Breast epithelium (tissue), 4 donors: ENCODE measurements around the gene ZNF385A. TPM values are rescaled to one million over a fixed set of nuclear protein-coding genes. Genes with fewer than 3 reads are reported as not detected.
A peak's percentile ranks its signal among the peaks of the same experiment; 100 is the strongest.

Source experiments
- DNase-seq, 2 donors: peaks; one replicate each; pipeline ENCODE4 v3.0.0-alpha.2; 2019; ENCODE audit warnings: low spot score in 2 of 2
- H3K27ac ChIP-seq, 2 donors: fragments of 200-600 bp; sonication (generic) in 1 of 2; one replicate each; pipeline ENCODE4 v1.5.1; 2016 to 2019; ENCODE audit warnings: mild to moderate bottlenecking in 1 of 2
- H3K27me3 ChIP-seq, 2 donors: fragments of 200-600 bp; sonication (generic) in 1 of 2; one replicate each; pipeline versions ENCODE4 v1.5.1 to v1.6.0; 2017 to 2019; ENCODE audit warnings: control low read depth in 1 of 2, mild to moderate bottlenecking in 1 of 2
- H3K36me3 ChIP-seq: fragments of 200-600 bp; one replicate; pipeline ENCODE4 v1.5.1; 2019
- H3K4me1 ChIP-seq, 2 donors: fragments of 200-600 bp; sonication (generic); one replicate each; pipeline ENCODE4 v1.5.1; 2016 to 2019; ENCODE audit warnings: control low read depth in 1 of 2
- H3K4me3 ChIP-seq, 3 donors: fragments of 200-600 bp; sonication (generic); 1 replicate in 2 of 3; 2 replicates in 1 of 3; pipeline ENCODE4 v1.5.1; 2016 to 2019; ENCODE audit warnings: mild to moderate bottlenecking in 3 of 3, moderate library complexity in 2 of 3
- H3K9me3 ChIP-seq, 2 donors: fragments of 200-600 bp; sonication (generic) in 1 of 2; one replicate each; pipeline ENCODE4 v1.5.1; 2016 to 2019; ENCODE audit warnings: control low read depth in 1 of 2
- POLR2A ChIP-seq: fragments of 450-650 bp; IDR thresholded peaks from one replicate; pipeline ENCODE4 v1.6.1; 2016; ENCODE audit warnings: antibody characterized with exemption, mild to moderate bottlenecking, moderate library complexity
- POLR2AphosphoS5 ChIP-seq, 3 donors: sonication (generic); formaldehyde crosslinking; IDR thresholded peaks; one replicate each; pipeline ENCODE4 v1.6.1; 2017; ENCODE audit warnings: antibody characterized with exemption in 3 of 3
- intact Hi-C: fragments of 100-400 bp; cut with DNase I; formaldehyde crosslinking; loops from one replicate; pipeline ENCODE4 v1.15.1; 2023; ENCODE audit warnings: low total_unique reads
- total RNA-seq, 3 donors: library from RNA; depleted of rRNA; stranded (reverse); fragments of >200 nt; gene quantifications; one replicate each; pipeline ENCODE4 v1.1.0, GENCODE V29; 2016
- TF ChIP-seq, protein P1 (sequence below), 3 donors: fragments of 450-650 bp; IDR thresholded peaks; one replicate each; pipeline ENCODE4 v1.5.1; 2016 to 2017; ENCODE audit warnings: antibody characterized with exemption in 3 of 3, mild to moderate bottlenecking in 3 of 3, moderate library complexity in 3 of 3

Gene ZNF385A
- total RNA-seq, 3 donors from 2014 or later = 8.9 to 18.4 (median 10.5) TPM

DNA sequence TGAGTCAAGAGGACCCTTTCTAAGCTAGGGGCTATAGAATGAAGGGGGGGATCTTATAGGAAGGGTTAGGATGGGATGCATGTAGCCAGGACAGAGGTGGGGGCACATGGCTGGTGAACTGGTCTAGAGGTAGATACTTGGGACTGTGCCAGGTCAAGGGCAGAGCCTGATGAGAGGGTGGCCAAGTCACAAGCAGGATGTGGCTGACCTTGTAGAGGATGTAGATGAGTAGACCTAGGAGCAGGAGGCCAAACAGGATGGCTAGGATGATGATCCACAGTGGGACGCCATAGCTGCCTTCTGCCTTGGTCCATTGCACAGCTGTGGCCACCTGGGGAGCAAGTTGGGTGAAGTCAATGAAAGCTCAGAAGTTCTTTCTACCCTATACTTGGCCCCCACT, 12.6 kb upstream of the ZNF385A start:
- intact Hi-C loops = no loop called here
- DNase-seq = no peak
- no peaks in the 10 kb centered on the region for H3K36me3 ChIP-seq
- no peaks in the 10 kb centered on the region for H3K4me1 ChIP-seq
- no peaks in the 10 kb centered on the region for H3K27me3 ChIP-seq
- no peak overlapping the region for H3K27ac ChIP-seq
- H3K4me3 ChIP-seq = no peak overlapping the region
- no peak for TF ChIP-seq POLR2A
- no peaks in the 10 kb centered on the region for H3K9me3 ChIP-seq

DNA sequence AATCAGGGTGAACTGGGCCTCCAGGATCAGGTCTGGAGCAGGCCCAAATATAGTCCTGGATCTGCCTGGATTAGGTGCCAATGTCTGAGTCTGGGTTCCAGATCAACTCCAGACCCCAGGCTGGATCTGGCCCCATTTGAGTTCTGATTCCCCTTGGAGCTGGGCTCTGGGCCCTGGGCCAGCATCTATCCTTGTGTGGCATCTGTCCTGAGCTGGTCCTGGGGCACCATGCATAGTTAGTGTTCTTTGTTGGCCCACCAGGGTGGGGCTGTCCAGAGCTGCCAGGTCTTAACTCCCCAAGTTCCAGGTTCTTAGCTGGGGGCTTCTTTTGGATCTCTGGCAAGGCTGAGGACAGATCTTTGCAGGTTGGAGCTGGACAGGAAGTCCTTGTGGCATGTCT, 11.0 kb upstream of the ZNF385A start:
- intact Hi-C loops = no loop called here
- H3K27me3 ChIP-seq = no peaks in the 10 kb centered on the region
- no peak overlapping the region for H3K27ac ChIP-seq
- no peak for TF ChIP-seq POLR2A
- H3K36me3 ChIP-seq = no peaks in the 10 kb centered on the region
- no peak overlapping the region for H3K4me3 ChIP-seq
- no peaks in the 10 kb centered on the region for H3K9me3 ChIP-seq
- no peak for DNase-seq
- no peaks in the 10 kb centered on the region for H3K4me1 ChIP-seq

GRCh38 chr12:54394986-54395385, 10.5 kb upstream of the ZNF385A start:
- intact Hi-C loops = no loop called here
- Histone ChIP-seq H3K36me3 (no peaks in the 10 kb centered on the region), H3K27ac (no peak overlapping the region), H3K4me1 (no peaks in the 10 kb centered on the region), H3K27me3 (no peaks in the 10 kb centered on the region), H3K4me3 (no peak overlapping the region), H3K9me3 (no peaks in the 10 kb centered on the region)
- no peak for DNase-seq
- TF ChIP-seq POLR2AphosphoS5 (IDR thresholded peaks at IDR 0.05) = no peak
- TF ChIP-seq, protein P1, sequence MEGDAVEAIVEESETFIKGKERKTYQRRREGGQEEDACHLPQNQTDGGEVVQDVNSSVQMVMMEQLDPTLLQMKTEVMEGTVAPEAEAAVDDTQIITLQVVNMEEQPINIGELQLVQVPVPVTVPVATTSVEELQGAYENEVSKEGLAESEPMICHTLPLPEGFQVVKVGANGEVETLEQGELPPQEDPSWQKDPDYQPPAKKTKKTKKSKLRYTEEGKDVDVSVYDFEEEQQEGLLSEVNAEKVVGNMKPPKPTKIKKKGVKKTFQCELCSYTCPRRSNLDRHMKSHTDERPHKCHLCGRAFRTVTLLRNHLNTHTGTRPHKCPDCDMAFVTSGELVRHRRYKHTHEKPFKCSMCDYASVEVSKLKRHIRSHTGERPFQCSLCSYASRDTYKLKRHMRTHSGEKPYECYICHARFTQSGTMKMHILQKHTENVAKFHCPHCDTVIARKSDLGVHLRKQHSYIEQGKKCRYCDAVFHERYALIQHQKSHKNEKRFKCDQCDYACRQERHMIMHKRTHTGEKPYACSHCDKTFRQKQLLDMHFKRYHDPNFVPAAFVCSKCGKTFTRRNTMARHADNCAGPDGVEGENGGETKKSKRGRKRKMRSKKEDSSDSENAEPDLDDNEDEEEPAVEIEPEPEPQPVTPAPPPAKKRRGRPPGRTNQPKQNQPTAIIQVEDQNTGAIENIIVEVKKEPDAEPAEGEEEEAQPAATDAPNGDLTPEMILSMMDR (IDR thresholded peaks at IDR 0.05) = no peak
- TF ChIP-seq POLR2A = no peak

DNA sequence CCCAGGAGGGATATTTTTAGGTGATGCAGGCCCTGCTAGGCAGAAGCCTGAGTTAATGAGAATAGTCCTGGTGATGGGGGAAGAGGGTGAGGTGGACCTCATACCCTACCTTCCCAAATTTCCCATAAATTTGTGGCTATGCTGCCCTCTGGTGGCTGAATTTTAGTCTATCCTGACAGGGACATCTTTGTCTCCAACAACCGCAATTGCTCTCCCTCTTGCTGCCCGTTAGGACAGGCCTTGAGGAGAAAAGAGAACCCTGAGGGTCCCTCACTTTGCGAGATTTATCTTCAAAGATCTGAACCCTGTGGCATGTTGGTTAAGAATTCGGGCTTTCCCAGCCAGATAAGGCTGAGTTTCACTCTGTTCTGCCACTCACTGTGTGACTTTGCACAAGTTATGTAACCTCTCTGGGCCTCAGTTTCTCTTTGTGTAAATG, 9.8 kb upstream of the ZNF385A start:
- H3K27ac ChIP-seq = no peak overlapping the region
- intact Hi-C loops = no loop called here
- H3K27me3 ChIP-seq = no peaks in the 10 kb centered on the region
- TF ChIP-seq, protein P1 (IDR thresholded peaks at IDR 0.05) = peak; percentile 44 to 67 (median 65)
- TF ChIP-seq POLR2A = no peak
- no peaks in the 10 kb centered on the region for H3K4me1 ChIP-seq
- no peak overlapping the region for H3K4me3 ChIP-seq
- DNase-seq = no peak
- H3K36me3 ChIP-seq = no peaks in the 10 kb centered on the region
- no peaks in the 10 kb centered on the region for H3K9me3 ChIP-seq

DNA sequence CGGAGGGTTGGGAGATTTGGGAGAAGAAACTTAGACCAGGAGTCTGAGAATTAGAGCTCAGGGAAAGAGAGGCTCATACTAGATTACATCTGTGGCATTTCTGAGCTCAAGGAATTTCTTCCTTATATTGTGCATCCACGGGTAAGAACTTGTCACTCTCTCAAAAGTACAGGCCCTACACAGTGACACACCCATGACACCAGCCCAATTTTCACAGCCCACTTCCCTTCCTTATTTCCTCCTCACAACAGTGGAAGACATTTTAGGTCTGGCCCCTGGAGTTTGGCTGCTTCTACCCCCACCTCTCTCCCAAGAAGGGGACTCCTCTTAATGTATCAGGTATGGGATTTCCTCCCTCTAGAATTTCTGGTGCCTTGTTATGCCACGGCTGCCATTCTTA, 9.2 kb upstream of the ZNF385A start:
- Histone ChIP-seq H3K4me3 (no peak overlapping the region), H3K27ac (no peak overlapping the region), H3K4me1 (no peaks in the 10 kb centered on the region), H3K9me3 (no peaks in the 10 kb centered on the region), H3K36me3 (no peaks in the 10 kb centered on the region), H3K27me3 (no peaks in the 10 kb centered on the region)
- no peak for TF ChIP-seq POLR2AphosphoS5 (IDR thresholded peaks at IDR 0.05)
- no peak for TF ChIP-seq POLR2A
- TF ChIP-seq, protein P1 (IDR thresholded peaks at IDR 0.05) = no peak
- intact Hi-C loops = no loop called here
- no peak for DNase-seq

DNA sequence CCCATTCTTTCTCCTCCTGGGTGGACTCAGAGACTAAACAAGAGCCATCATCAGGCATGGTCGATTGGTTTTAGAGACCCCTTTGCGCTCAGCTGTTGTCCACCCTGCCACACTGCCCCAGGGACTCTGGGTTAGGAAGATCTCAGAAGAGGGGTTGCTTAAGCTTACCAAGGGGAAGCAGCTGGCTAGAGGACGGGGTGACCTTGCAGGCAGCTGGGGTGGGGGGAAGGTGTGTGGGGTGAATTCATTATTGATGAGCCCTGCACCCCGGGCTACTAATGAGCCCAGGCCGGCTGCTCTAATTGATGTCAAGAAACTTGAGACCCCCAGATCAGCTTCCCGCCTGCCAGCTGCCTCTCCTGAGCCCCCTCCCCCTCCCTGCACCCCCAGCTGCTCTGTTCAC, 8.7 kb upstream of the ZNF385A start:
- Histone ChIP-seq H3K9me3 (no peaks in the 10 kb centered on the region), H3K36me3 (no peaks in the 10 kb centered on the region), H3K4me3 (no peak overlapping the region), H3K27me3 (no peaks in the 10 kb centered on the region), H3K4me1 (peaks cover 0 to 3% of the 10 kb centered on the region in 2 donors), H3K27ac (peak overlapping the region; percentile 10 to 30)
- TF ChIP-seq POLR2AphosphoS5 (IDR thresholded peaks at IDR 0.05) = no peak
- TF ChIP-seq, protein P1 (IDR thresholded peaks at IDR 0.05) = no peak
- no peak for TF ChIP-seq POLR2A
- intact Hi-C loops = no loop called here
- no peak for DNase-seq
